Keratinocyte (primary cell): ENCODE data around the gene HDGFL2. TPM values are rescaled to one million over a fixed set of nuclear protein-coding genes. Genes with fewer than 3 reads are reported as not detected.

Experiments
- DNase-seq: peaks from one replicate; pipeline ENCODE4 v3.0.0-alpha.2; 2011; ENCODE audit warnings: low read depth, missing footprints, low spot score
- FAIRE-seq: peaks from 2 replicates; lab custom pipeline; 2011; peaks lifted over from hg19 to GRCh38; lab: Jason Lieb, UNC
- H2AFZ ChIP-seq: 2 replicates; pipeline ENCODE4 v1.6.0; 2012; ENCODE audit warnings: low read length, control low read depth, inconsistent platforms; ENCODE audit not compliant: control insufficient read depth
- H3K27ac ChIP-seq: 2 replicates; pipeline ENCODE4 v1.5.1; 2011; ENCODE audit warnings: low read length; ENCODE audit not compliant: control insufficient read depth, insufficient read depth
- H3K27me3 ChIP-seq: 3 replicates; pipeline ENCODE4 v1.6.0; 2011; ENCODE audit warnings: low read length; ENCODE audit not compliant: control insufficient read depth, insufficient read depth; ENCODE audit errors: extremely low read depth
- H3K36me3 ChIP-seq, 2 experiments: 2 replicates in 1 of 2; 3 replicates in 1 of 2; pipeline ENCODE4 v1.5.1; 2011; ENCODE audit warnings: low read length in 2 of 2, mild to moderate bottlenecking in 1 of 2; ENCODE audit not compliant: control insufficient read depth in 2 of 2, insufficient read depth in 2 of 2; ENCODE audit errors: extremely low read depth in 1 of 2
- H3K4me1 ChIP-seq: 3 replicates; pipeline ENCODE4 v1.5.1; 2011; ENCODE audit warnings: low read length; ENCODE audit not compliant: control insufficient read depth, insufficient read depth; ENCODE audit errors: extremely low read depth
- H3K4me2 ChIP-seq: 3 replicates; pipeline ENCODE4 v1.6.0; 2011; ENCODE audit warnings: low read depth, low read length; ENCODE audit not compliant: control insufficient read depth, insufficient read depth; ENCODE audit errors: extremely low read depth
- H3K4me3 ChIP-seq, 3 experiments: fragments of 200-600 bp in 1 of 3; sonication (generic) in 1 of 3; 2 replicates in 2 of 3; 3 replicates in 1 of 3; pipeline ENCODE4 v1.5.1; 2011 to 2016; ENCODE audit warnings: low read length in 3 of 3, mild to moderate bottlenecking in 3 of 3, control low read depth in 2 of 3, inconsistent platforms in 1 of 3, low read depth in 1 of 3, mixed read lengths in 1 of 3, mixed run types in 1 of 3, moderate library complexity in 1 of 3; ENCODE audit not compliant: control insufficient read depth in 2 of 3, insufficient read depth in 2 of 3; ENCODE audit errors: extremely low read depth in 1 of 3
- H3K79me2 ChIP-seq: 2 replicates; pipeline ENCODE4 v1.6.0; 2012; ENCODE audit warnings: low read length; ENCODE audit not compliant: control insufficient read depth, insufficient read depth
- H3K9ac ChIP-seq: 3 replicates; pipeline ENCODE4 v1.6.0; 2011; ENCODE audit warnings: low read length; ENCODE audit not compliant: control insufficient read depth, insufficient read depth; ENCODE audit errors: extremely low read depth
- H3K9me1 ChIP-seq: 3 replicates; pipeline ENCODE4 v1.6.0; 2011; ENCODE audit warnings: low read length; ENCODE audit not compliant: control insufficient read depth, insufficient read depth; ENCODE audit errors: extremely low read depth
- H3K9me3 ChIP-seq: 2 replicates; pipeline ENCODE4 v1.5.1; 2012; ENCODE audit warnings: low read depth, low read length; ENCODE audit not compliant: control insufficient read depth
- H4K20me1 ChIP-seq: 3 replicates; pipeline ENCODE4 v1.6.0; 2011; ENCODE audit warnings: low read length; ENCODE audit not compliant: control insufficient read depth, insufficient read depth; ENCODE audit errors: extremely low read depth
- EZH2 ChIP-seq: IDR thresholded peaks from one replicate; pipeline ENCODE4 v1.6.1; 2012; ENCODE audit warnings: inconsistent platforms, mild to moderate bottlenecking, low read length, moderate library complexity
- dilution Hi-C: fragments of 300-500 bp; cut with MboI; formaldehyde crosslinking; loops from one replicate; pipeline ENCODE4 v1.7.0; 2020; ENCODE audit warnings: low sequenced_read_pairs; ENCODE audit not compliant: extremely low pct_ligation_motif_present
- polyA plus RNA-seq, 5 experiments: library from polyadenylated mRNA; depleted of rRNA in 3 of 5; stranded (reverse) in 3 of 5; stranded (forward) in 1 of 5; unstranded in 1 of 5; fragments of >200 nt; gene quantifications; 1 replicate in 1 of 5; 2 replicates in 3 of 5; 3 replicates in 1 of 5; pipeline versions ENCODE4 v1.2.1 to v1.2.3, GENCODE V29; 2011 to 2012; ENCODE audit warnings: missing spikeins in 2 of 5, low read depth in 1 of 5, low replicate concordance in 1 of 5
- TF ChIP-seq, protein P1 (sequence below), 3 experiments: IDR thresholded peaks in 1 of 3; conservative IDR thresholded peaks in 1 of 3; optimal IDR thresholded peaks in 1 of 3; 2 replicates in 2 of 3; 3 replicates in 1 of 3; pipeline versions ENCODE3 to v1.5.1; 2011; ENCODE audit warnings: low read length in 3 of 3, mild to moderate bottlenecking in 3 of 3, moderate library complexity in 2 of 3, control low read depth in 1 of 3, inconsistent platforms in 1 of 3; ENCODE audit not compliant: insufficient read depth in 2 of 3; ENCODE audit errors: extremely low read depth in 1 of 3

HDGFL2 gene
- polyA plus RNA-seq, 1 donor (not counting 4 experiments of a cell fraction or from before 2014, with no cell fraction given), result 19.5 TPM

DNA sequence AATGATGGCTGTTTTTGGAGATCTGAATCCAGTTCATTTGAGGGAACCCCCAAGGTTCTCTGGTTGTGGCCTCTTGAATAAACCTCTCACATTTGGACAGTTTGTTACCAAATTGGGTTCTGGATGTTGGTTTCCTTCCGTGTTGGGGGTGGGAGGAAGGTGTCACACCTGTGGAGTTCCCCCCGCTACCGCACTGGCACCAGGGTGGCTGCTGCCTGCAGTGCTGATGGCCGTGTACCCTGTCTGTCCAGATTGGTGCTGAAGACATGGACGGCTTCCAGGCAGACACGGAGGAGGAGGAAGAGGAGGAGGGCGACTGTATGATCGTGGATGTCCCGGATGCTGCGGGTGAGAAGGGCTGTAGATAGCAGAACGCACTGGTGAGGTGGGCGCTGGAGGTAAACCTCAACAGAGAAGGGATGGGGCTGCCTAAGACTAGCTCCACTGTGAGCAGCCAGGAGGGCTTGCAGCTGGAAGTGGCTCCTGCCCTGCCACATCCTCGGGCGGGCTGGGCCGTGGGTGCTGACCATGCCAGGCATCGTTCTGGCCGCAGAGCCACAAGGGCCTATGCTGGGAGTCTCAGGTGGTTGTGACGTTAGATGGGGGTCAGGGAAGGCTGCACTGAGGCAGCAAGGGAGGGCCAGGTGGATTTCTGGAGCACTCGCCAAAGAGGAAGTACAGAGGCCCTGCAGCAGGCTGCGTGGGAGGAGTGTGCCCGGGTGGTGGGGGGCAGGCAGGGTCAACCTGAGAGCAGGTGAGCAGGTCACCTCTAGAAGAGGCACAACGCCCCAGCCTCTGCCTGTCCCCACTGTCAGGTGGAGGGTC is 29.9 kb upstream of the HDGFL2 start:
- TF ChIP-seq EZH2, result no peak
- TF ChIP-seq, protein P1, sequence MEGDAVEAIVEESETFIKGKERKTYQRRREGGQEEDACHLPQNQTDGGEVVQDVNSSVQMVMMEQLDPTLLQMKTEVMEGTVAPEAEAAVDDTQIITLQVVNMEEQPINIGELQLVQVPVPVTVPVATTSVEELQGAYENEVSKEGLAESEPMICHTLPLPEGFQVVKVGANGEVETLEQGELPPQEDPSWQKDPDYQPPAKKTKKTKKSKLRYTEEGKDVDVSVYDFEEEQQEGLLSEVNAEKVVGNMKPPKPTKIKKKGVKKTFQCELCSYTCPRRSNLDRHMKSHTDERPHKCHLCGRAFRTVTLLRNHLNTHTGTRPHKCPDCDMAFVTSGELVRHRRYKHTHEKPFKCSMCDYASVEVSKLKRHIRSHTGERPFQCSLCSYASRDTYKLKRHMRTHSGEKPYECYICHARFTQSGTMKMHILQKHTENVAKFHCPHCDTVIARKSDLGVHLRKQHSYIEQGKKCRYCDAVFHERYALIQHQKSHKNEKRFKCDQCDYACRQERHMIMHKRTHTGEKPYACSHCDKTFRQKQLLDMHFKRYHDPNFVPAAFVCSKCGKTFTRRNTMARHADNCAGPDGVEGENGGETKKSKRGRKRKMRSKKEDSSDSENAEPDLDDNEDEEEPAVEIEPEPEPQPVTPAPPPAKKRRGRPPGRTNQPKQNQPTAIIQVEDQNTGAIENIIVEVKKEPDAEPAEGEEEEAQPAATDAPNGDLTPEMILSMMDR (optimal IDR thresholded peaks at IDR 0.05 in 1 of 3, IDR thresholded peaks at IDR 0.05 in 1 of 3, conservative IDR thresholded peaks at IDR 0.05 in 1 of 3; ENCODE audit: extremely low read depth in 1 of 3, insufficient read depth in 2 of 3, low read length in 3 of 3), result no peak

GRCh38 chr19:4442819-4443146 is 29.3 kb upstream of the HDGFL2 start:
- no peak overlapping the region for H3K27ac ChIP-seq
- no peaks in the 10 kb centered on the region for H4K20me1 ChIP-seq
- no peak overlapping the region for H3K4me3 ChIP-seq
- no peak overlapping the region for H3K4me2 ChIP-seq
- DNase-seq (no peak), FAIRE-seq (no peak)
- TF ChIP-seq, protein P1 (optimal IDR thresholded peaks at IDR 0.05 in 1 of 3, IDR thresholded peaks at IDR 0.05 in 1 of 3, conservative IDR thresholded peaks at IDR 0.05 in 1 of 3; ENCODE audit: extremely low read depth in 1 of 3, insufficient read depth in 2 of 3, low read length in 3 of 3), result no peak
- TF ChIP-seq EZH2, result no peak
- dilution Hi-C loops, result no loop called here
- H3K79me2 ChIP-seq, result no peaks in the 10 kb centered on the region
- H3K9me1 ChIP-seq, result no peaks in the 10 kb centered on the region
- H3K9ac ChIP-seq, result no peak overlapping the region
- peaks cover 38 to 43% of the 10 kb centered on the region in 2 experiments for H3K36me3 ChIP-seq
- no peaks in the 10 kb centered on the region for H3K27me3 ChIP-seq
- H2AFZ ChIP-seq, result no peak overlapping the region
- H3K4me1 ChIP-seq, result no peaks in the 10 kb centered on the region
- H3K9me3 ChIP-seq, result no peaks in the 10 kb centered on the region

More for the DNA sequence above, 29.9 kb upstream of the HDGFL2 start:
- H3K79me2 ChIP-seq, result no peaks in the 10 kb centered on the region
- no peak overlapping the region for H3K27ac ChIP-seq
- no peak overlapping the region for H3K4me2 ChIP-seq
- no peaks in the 10 kb centered on the region for H3K9me3 ChIP-seq
- no peak overlapping the region for H2AFZ ChIP-seq
- no peaks in the 10 kb centered on the region for H4K20me1 ChIP-seq
- no peaks in the 10 kb centered on the region for H3K9me1 ChIP-seq
- dilution Hi-C loops, result no loop called here
- H3K4me1 ChIP-seq, result no peaks in the 10 kb centered on the region
- no peak for FAIRE-seq
- no peak overlapping the region for H3K4me3 ChIP-seq
- peaks cover 32 to 40% of the 10 kb centered on the region in 2 experiments for H3K36me3 ChIP-seq
- no peaks in the 10 kb centered on the region for H3K27me3 ChIP-seq
- DNase-seq, result no peak
- no peak overlapping the region for H3K9ac ChIP-seq
